ENCODE data around the gene SPRYD7.

The SPRYD7 gene

GRCh38 chr13:49898792-49899191 lies 37.3 kb downstream of the SPRYD7 start:
- Mint-ChIP-seq H3K4me3 (no peak overlapping the region), H3K27ac (no peak overlapping the region), H3K4me1 (no peaks in the 10 kb centered on the region), H3K9me3 (no peaks in the 10 kb centered on the region), H3K27me3 (no peaks in the 10 kb centered on the region)
- ATAC-seq (no peak), DNase-seq (no peak)

GRCh38 chr13:49897713-49898112 lies 38.4 kb downstream of the SPRYD7 start:
- H3K4me1 Mint-ChIP-seq: no peaks in the 10 kb centered on the region
- ATAC-seq (no peak), DNase-seq (no peak)
- H3K27me3 Mint-ChIP-seq: no peaks in the 10 kb centered on the region
- H3K4me3 Mint-ChIP-seq: no peak overlapping the region
- peak overlapping the region in 1 of 2 donors; percentile 90 for H3K27ac Mint-ChIP-seq
- H3K9me3 Mint-ChIP-seq: no peaks in the 10 kb centered on the region

GRCh38 chr13:49895826-49896225 lies 40.3 kb downstream of the SPRYD7 start:
- H3K27me3 Mint-ChIP-seq: no peaks in the 10 kb centered on the region
- DNase-seq: no peak
- no peak overlapping the region for H3K4me3 Mint-ChIP-seq
- H3K27ac Mint-ChIP-seq: no peak overlapping the region
- ATAC-seq: no peak
- H3K9me3 Mint-ChIP-seq: no peaks in the 10 kb centered on the region
- no peaks in the 10 kb centered on the region for H3K4me1 Mint-ChIP-seq

- no peaks in the 10 kb centered on the region for H3K27me3 Mint-ChIP-seq
- no peak overlapping the region for H3K27ac Mint-ChIP-seq
- DNase-seq (no peak), ATAC-seq (no peak)
- peaks cover 4 to 6% of the 10 kb centered on the region in 2 donors for H3K9me3 Mint-ChIP-seq
- no peak overlapping the region for H3K4me3 Mint-ChIP-seq
- H3K4me1 Mint-ChIP-seq: no peaks in the 10 kb centered on the region
These were observed 42.5 kb downstream of the SPRYD7 start for GRCh38 chr13:49893591-49893990.

GRCh38 chr13:49890376-49890775 lies 45.8 kb downstream of the SPRYD7 start:
- H3K27ac Mint-ChIP-seq: no peak overlapping the region
- no peaks in the 10 kb centered on the region for H3K4me1 Mint-ChIP-seq
- H3K27me3 Mint-ChIP-seq: no peaks in the 10 kb centered on the region
- DNase-seq (no peak), ATAC-seq (no peak)
- peaks cover 4 to 7% of the 10 kb centered on the region in 2 donors for H3K9me3 Mint-ChIP-seq
- no peak overlapping the region for H3K4me3 Mint-ChIP-seq

- H3K4me3 Mint-ChIP-seq: no peak overlapping the region
- H3K9me3 Mint-ChIP-seq: peaks cover 19 to 28% of the 10 kb centered on the region in 2 donors
- H3K27me3 Mint-ChIP-seq: peaks cover 37% of the 10 kb centered on the region
- DNase-seq (no peak), ATAC-seq (no peak)
- H3K4me1 Mint-ChIP-seq: no peaks in the 10 kb centered on the region
- no peak overlapping the region for H3K27ac Mint-ChIP-seq
These were observed 57.5 kb downstream of the SPRYD7 start for GRCh38 chr13:49878682-49879081.

GRCh38 chr13:49877629-49878218 lies 58.4 kb downstream of the SPRYD7 start:
- Mint-ChIP-seq H3K4me1 (no peaks in the 10 kb centered on the region), H3K27me3 (peaks cover 30% of the 10 kb centered on the region), H3K9me3 (peaks cover 19 to 26% of the 10 kb centered on the region in 2 donors), H3K27ac (no peak overlapping the region), H3K4me3 (no peak overlapping the region)
- ATAC-seq (no peak), DNase-seq (no peak)

DNA sequence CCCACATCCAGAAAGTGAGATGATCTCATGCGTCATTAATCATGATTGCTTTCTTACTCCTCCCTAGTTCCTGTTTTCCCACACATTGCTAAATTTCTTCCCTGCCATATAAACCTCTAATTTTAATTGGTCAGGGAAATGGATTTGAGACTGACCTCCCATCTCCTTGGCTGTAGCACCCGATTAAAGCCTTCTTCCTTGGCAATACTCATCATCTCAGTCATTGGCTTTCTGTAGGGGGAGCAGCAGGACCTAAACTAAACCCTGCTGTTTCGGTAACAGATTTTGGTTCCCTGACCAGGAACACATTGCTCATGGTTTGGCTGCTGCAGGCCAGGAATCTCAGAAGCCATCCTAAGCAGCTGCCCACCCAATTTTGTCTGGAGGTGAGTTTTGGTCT lies 61.7 kb downstream of the SPRYD7 start:
- ATAC-seq (no peak), DNase-seq (no peak)
- no peak overlapping the region for H3K27ac Mint-ChIP-seq
- no peak overlapping the region for H3K4me3 Mint-ChIP-seq
- H3K9me3 Mint-ChIP-seq: peaks cover 19 to 21% of the 10 kb centered on the region in 2 donors
- H3K27me3 Mint-ChIP-seq: no peaks in the 10 kb centered on the region
- no peaks in the 10 kb centered on the region for H3K4me1 Mint-ChIP-seq

DNA sequence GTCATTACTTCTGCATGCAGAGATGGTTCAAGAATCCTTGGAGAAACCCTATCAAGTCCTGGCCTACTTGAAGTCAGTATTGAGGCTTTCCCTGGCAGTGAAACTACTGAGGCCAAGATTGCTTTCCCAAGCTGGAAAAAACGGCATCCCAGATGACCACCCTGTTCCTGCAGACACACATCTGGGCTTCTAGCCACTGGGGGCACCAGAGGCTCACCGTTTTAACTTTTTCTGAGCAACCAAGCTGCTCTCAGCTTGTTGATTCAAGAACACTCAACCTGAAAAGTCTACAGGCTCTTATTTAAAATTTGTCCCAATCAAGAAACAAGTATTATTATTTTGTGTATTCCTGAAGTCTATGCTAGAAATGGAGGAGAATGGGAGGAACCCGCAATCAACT lies 66.6 kb downstream of the SPRYD7 start:
- ATAC-seq: no peak
- DNase-seq: no peak
- H3K4me1 Mint-ChIP-seq: no peaks in the 10 kb centered on the region
- H3K27me3 Mint-ChIP-seq: no peaks in the 10 kb centered on the region
- H3K9me3 Mint-ChIP-seq: peaks cover 4 to 6% of the 10 kb centered on the region in 2 donors
- no peak overlapping the region for H3K4me3 Mint-ChIP-seq
- no peak overlapping the region for H3K27ac Mint-ChIP-seq

GRCh38 chr13:49867834-49868233 lies 68.3 kb downstream of the SPRYD7 start:
- no peaks in the 10 kb centered on the region for H3K4me1 Mint-ChIP-seq
- no peaks in the 10 kb centered on the region for H3K9me3 Mint-ChIP-seq
- no peaks in the 10 kb centered on the region for H3K27me3 Mint-ChIP-seq
- DNase-seq (no peak), ATAC-seq (no peak)
- H3K27ac Mint-ChIP-seq: no peak overlapping the region
- H3K4me3 Mint-ChIP-seq: no peak overlapping the region

- Mint-ChIP-seq H3K9me3 (no peaks in the 10 kb centered on the region), H3K4me1 (no peaks in the 10 kb centered on the region), H3K4me3 (no peak overlapping the region), H3K27ac (no peak overlapping the region), H3K27me3 (no peaks in the 10 kb centered on the region)
- no peak for DNase-seq
- ATAC-seq: no peak
These were observed 70.9 kb downstream of the SPRYD7 start for GRCh38 chr13:49865218-49865617.

- DNase-seq (no peak), ATAC-seq (no peak)
- Mint-ChIP-seq H3K9me3 (no peaks in the 10 kb centered on the region), H3K4me1 (no peaks in the 10 kb centered on the region), H3K4me3 (no peak overlapping the region), H3K27me3 (no peaks in the 10 kb centered on the region), H3K27ac (no peak overlapping the region)
These were observed 71.6 kb downstream of the SPRYD7 start for GRCh38 chr13:49864509-49864908.

Data from stimulated activated naive CD8-positive, alpha-beta T cell treated with anti-CD3 and anti-CD28 coated beads, Interleukin-15, amount 100 ng/mL, for 72 hours (primary cell).